ENCODE results near the gene UBAP1L.

DNA sequence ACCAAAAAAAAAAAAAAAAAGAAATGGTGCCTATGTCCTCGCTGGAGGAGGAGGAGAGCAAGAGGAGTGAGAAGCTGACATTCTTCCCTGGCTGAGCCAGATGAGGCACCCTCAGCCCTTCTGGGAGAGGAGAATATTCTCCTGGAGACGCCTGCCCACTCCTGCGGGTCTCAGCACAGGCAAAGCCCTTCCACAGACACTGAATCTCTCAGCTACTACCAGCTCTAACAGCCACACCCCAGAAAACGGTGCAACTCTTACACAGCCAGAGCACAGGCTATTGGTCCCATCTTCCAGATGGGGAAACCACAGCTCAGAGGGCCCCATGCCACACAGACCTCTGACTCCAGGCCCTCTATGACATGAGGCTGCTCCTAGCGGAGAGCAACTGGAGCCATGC lies 52.9 kb downstream of the UBAP1L start:
- no peak for TF ChIP-seq CEBPB (IDR thresholded peaks at IDR 0.05)
- no peak for TF ChIP-seq EP300 (IDR thresholded peaks at IDR 0.05; ENCODE audit: borderline replicate concordance)
- TF ChIP-seq, protein P1, sequence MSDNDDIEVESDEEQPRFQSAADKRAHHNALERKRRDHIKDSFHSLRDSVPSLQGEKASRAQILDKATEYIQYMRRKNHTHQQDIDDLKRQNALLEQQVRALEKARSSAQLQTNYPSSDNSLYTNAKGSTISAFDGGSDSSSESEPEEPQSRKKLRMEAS (IDR thresholded peaks at IDR 0.05): no peak
- no peak for TF ChIP-seq TAF1 (IDR thresholded peaks at IDR 0.05; ENCODE audit: low read depth)
- TF ChIP-seq, protein P2, sequence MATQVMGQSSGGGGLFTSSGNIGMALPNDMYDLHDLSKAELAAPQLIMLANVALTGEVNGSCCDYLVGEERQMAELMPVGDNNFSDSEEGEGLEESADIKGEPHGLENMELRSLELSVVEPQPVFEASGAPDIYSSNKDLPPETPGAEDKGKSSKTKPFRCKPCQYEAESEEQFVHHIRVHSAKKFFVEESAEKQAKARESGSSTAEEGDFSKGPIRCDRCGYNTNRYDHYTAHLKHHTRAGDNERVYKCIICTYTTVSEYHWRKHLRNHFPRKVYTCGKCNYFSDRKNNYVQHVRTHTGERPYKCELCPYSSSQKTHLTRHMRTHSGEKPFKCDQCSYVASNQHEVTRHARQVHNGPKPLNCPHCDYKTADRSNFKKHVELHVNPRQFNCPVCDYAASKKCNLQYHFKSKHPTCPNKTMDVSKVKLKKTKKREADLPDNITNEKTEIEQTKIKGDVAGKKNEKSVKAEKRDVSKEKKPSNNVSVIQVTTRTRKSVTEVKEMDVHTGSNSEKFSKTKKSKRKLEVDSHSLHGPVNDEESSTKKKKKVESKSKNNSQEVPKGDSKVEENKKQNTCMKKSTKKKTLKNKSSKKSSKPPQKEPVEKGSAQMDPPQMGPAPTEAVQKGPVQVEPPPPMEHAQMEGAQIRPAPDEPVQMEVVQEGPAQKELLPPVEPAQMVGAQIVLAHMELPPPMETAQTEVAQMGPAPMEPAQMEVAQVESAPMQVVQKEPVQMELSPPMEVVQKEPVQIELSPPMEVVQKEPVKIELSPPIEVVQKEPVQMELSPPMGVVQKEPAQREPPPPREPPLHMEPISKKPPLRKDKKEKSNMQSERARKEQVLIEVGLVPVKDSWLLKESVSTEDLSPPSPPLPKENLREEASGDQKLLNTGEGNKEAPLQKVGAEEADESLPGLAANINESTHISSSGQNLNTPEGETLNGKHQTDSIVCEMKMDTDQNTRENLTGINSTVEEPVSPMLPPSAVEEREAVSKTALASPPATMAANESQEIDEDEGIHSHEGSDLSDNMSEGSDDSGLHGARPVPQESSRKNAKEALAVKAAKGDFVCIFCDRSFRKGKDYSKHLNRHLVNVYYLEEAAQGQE (IDR thresholded peaks at IDR 0.05; ENCODE audit: low read depth): no peak
- no peak for TF ChIP-seq TEAD4 (IDR thresholded peaks at IDR 0.05)
- TF ChIP-seq, protein P3, sequence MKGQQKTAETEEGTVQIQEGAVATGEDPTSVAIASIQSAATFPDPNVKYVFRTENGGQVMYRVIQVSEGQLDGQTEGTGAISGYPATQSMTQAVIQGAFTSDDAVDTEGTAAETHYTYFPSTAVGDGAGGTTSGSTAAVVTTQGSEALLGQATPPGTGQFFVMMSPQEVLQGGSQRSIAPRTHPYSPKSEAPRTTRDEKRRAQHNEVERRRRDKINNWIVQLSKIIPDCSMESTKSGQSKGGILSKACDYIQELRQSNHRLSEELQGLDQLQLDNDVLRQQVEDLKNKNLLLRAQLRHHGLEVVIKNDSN (IDR thresholded peaks at IDR 0.05): no peak
- no peak for TF ChIP-seq YY1 (IDR thresholded peaks at IDR 0.05; ENCODE audit: low read depth)
- TF ChIP-seq NFIC (IDR thresholded peaks at IDR 0.05): no peak
